ENCODE measurements around the gene METTL27.
"Not testable (repeated sequence)": the region's sequence is repeated elsewhere in the genome, so short reads cannot be mapped to it uniquely, and the experiment has no call there.

Gene METTL27

DNA sequence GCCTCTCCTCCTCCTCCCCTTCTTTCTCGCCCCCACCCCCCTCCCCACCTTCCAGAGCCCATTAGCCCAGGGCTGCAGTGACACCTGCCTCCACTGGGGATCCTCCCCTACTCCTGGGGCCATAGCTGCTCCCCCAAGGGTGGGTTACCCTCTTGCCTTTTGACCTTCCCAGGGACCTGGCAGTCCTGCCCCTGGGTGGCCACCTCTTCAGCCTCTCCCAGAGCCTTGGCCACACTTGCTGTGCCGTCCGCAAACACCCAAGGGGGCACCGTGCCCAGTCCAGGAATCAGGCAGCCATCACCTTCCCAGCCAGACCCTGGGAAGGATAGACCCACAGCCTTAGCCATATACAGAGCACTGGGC, 31.3 kb downstream of the METTL27 start:
- TF ChIP-seq, protein P1, sequence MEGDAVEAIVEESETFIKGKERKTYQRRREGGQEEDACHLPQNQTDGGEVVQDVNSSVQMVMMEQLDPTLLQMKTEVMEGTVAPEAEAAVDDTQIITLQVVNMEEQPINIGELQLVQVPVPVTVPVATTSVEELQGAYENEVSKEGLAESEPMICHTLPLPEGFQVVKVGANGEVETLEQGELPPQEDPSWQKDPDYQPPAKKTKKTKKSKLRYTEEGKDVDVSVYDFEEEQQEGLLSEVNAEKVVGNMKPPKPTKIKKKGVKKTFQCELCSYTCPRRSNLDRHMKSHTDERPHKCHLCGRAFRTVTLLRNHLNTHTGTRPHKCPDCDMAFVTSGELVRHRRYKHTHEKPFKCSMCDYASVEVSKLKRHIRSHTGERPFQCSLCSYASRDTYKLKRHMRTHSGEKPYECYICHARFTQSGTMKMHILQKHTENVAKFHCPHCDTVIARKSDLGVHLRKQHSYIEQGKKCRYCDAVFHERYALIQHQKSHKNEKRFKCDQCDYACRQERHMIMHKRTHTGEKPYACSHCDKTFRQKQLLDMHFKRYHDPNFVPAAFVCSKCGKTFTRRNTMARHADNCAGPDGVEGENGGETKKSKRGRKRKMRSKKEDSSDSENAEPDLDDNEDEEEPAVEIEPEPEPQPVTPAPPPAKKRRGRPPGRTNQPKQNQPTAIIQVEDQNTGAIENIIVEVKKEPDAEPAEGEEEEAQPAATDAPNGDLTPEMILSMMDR (conservative IDR thresholded peaks at IDR 0.05), result no peak
- H3K27ac ChIP-seq, result no peak overlapping the region

DNA sequence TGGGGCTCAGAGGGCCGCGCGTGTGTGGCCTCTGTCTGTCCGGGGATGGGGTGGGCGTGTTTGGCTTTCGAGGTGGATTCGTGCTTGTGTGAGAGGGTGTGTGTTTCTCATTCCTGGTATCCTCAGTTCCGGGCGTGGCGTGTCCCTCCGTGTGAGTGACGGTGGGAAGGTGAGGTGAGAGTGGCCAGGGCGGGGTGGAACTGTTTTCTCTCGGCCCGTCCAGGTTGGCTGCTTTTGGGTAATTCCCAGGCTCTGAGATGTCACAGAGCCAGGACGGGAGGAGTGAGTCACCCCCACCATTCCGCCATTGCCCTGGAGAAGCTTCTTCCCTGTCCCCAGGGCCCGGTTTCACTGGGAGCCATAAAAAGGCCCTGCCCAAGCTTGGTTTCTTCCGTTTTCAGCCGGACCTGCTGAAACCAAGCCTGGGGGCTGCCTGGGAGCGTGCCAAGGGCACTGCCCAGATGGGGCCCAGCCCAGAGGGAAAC, 32.8 kb downstream of the METTL27 start:
- no peak overlapping the region for H3K27ac ChIP-seq
- TF ChIP-seq ZFX (IDR thresholded peaks at IDR 0.05), result no peak
- TF ChIP-seq, protein P1 (conservative IDR thresholded peaks at IDR 0.05), result no peak

DNA sequence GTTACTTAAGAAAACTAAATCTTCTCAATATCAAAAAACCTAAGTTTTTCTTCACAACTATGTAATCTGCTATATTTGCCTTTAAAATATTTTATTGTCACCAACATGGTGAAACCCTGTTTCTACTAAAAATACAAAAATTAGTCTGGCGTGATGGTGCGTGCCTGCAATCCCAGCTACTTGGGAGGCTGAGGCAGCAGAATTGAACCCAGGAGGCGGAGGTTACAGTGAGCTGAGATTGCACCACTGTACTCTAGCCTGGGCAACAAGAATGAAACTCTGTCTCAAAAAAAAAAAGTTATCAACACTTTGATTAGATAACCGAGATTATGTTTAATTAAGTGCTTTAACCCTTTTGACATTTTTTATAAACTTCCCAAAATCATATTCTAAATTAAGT, 39.9 kb downstream of the METTL27 start:
- no peak overlapping the region for H3K27ac ChIP-seq
- TF ChIP-seq, protein P1 (conservative IDR thresholded peaks at IDR 0.05), result no peak
- TF ChIP-seq ZFX (IDR thresholded peaks at IDR 0.05), result no peak

DNA sequence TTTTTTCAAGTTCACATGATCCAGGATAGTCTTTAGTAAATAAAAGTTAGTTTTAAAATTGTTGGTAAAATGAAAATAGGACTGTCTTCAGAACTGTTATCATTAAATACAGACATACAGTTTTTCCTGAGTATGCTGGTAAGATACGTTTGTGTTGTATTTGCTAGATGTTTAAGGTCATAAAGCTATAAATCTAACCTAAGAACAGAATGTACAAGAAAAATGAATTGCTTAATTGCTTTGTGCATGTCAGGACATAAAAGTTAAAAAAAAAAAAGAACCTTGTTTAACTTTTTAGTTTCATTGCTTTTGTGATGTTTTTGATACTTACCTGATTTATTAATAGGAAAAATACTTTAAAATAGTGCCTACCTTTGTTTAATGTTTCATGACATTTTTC, 40.7 kb downstream of the METTL27 start:
- TF ChIP-seq, protein P1 (conservative IDR thresholded peaks at IDR 0.05), result no peak
- no peak overlapping the region for H3K27ac ChIP-seq

DNA sequence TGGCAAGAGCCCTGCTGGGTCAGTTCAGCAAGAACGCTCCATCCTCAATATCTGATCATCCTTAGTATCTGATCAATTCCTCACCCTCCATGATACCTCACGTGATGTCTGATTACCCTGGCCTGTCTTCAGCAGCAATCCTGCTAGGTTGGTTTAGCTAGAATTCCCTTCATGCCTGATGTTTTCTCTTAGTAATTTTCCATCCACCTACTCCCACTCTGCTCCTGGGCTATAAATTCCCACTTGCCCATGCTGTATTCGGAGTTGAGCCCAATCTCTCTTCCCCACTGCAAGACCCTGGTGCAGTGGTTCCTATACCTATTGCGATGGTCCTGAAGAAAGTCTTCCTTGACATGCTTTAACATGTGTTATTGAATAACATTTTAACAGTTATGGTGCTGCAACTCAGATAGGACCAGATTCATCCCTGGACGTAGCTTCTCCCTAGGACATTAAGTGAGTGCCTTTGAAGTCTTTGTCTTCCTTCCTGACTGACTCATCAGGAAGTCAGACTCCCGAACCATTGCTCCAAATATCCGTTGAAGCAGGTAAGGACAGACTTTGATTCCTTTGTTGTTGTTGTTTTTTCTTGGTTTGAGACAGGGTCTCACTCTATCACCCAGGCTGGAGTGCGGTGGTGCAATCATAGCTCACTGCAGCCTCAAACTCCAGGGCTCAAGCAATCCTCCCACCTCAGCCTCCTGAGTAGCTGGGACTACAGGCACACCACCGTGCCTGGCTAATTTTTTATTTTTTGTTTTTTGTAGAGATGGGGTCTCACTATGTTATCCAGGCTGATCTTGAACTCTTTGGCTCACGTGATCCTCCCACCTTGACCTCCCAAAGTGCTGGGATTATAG, 42.8 kb downstream of the METTL27 start:
- TF ChIP-seq ZFX (IDR thresholded peaks at IDR 0.05), result no peak
- no peak overlapping the region for H3K27ac ChIP-seq

DNA sequence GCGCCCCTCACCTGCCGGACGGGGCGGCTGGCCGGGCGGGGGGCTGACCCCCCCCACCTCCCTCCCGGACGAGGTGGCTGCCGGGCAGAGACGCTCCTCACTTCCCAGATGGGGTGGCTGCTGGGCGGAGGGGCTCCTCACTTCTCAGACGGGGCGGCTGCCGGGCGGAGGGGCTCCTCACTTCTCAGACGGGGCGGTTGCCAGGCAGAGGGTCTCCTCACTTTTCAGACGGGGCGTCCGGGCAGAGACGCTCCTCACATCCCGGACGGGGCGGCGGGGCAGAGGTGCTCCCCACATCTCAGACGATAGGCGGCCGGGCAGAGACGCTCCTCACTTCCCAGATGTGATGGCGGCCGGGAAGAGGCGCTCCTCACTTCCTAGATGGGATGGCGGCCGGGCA, 45.1 kb downstream of the METTL27 start:
- not testable (repeated sequence) for H3K27ac ChIP-seq

DNA sequence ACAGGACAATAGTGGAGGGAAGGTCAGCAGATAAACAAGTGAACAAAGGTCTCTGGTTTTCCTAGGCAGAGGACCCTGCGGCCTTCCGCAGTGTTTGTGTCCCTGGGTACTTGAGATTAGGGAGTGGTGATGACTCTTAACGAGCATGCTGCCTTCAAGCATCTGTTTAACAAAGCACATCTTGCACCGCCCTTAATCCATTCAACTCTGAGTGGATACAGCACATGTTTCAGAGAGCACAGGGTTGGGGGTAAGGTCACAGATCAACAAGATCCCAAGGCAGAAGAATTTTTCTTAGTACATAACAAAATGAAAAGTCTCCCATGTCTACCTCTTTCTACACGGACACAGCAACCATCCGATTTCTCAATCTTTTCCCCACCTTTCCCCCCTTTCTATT, 45.7 kb downstream of the METTL27 start:
- H3K27ac ChIP-seq, result not testable (repeated sequence)

DNA sequence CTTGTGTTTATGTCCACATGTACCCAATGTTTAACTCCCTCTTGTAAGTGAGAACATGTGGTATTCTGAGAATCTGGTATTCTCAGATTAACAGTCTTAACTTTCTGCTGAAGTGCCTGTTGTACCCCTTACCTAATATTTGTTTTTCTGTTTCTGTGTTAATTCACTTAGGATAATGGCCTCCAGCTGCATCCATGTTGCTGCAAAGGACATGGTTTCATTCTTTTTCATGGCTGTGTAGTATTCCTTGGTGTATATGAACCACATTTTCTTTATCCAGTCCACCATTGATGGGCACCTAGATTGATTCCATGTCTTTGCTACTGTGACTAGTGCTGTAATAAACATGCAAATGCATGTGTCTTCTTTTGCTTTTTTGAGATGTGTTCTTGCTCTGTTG, 47.1 kb downstream of the METTL27 start:
- not testable (repeated sequence) for H3K27ac ChIP-seq

DNA sequence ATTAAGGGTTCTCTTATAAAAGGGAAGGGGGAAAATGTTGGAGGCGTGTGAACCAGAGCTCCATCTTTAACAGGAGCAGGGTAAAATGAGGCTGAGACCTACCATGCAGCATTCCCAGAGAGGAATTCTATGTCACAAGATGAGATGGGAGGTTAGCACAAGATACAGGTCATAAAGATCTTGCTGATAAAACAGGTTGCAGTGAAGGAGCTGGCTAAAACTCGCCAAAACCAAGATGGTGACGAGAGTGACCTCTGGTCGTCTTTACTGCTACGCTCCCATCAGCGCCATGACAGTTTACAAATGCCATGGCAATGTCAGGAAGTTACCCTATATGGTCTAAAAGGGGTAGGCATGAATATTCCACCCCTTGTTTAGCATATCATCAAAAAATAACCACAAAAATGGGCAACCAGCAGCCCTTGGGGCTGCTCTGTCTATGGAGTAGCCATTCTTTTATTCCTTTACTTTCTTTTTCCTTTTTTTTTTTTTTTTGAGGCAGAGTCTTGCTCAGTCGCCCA, 51.1 kb downstream of the METTL27 start:
- not testable (repeated sequence) for H3K27ac ChIP-seq

DNA sequence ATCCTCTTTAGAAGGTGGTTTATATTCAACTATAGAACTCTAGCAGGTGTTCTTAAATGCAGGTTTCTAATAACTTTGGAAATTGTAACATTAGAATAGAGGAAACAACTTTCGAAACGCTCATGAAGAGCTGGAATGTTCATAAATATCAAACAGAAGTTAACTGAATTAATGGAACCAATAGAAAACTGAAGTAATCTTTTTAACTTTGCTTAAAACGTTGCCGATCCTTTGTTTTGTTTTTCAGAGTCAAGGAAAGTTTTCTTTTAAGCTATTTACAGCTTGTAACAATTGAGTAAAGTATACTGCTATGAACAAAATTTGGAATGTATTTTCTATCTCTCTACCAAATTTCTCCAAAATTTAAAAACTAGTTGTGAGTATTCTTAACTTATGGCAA, 53.3 kb downstream of the METTL27 start:
- H3K27ac ChIP-seq, result no peak overlapping the region
- TF ChIP-seq ZFX (IDR thresholded peaks at IDR 0.05), result no peak
- TF ChIP-seq, protein P1 (conservative IDR thresholded peaks at IDR 0.05), result no peak

DNA sequence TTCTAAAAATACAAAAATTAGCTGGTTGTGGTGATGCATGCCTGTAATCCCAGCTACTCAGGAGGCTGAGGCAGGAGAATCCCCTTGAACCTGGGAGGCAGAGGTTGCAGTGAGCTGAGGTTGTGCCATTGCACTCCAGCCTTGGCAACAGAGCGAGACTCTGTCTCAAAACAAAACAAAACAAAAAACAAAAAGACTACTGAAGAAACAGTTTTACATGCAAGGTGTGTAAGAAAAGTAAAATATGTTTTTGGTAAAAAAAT, 54.6 kb downstream of the METTL27 start:
- H3K27ac ChIP-seq, result not testable (repeated sequence)
